Neuron (in vitro differentiated cells): ENCODE results near the gene LOXL3.
A peak's percentile ranks its signal among the peaks of the same experiment; 100 is the strongest.

Experiments used
- H2AFZ ChIP-seq: one replicate; pipeline ENCODE4 v1.6.1; 2013; ENCODE audit warnings: low read depth, mild to moderate bottlenecking, inconsistent platforms, low read length, moderate library complexity
- H3K27me3 ChIP-seq: one replicate; pipeline ENCODE4 v1.6.1; 2013; ENCODE audit warnings: low read length; ENCODE audit not compliant: insufficient read depth
- H3K36me3 ChIP-seq: one replicate; pipeline ENCODE4 v1.6.1; 2013; ENCODE audit warnings: low read length; ENCODE audit not compliant: insufficient read depth
- H3K4me1 ChIP-seq: one replicate; pipeline ENCODE4 v1.6.1; 2013; ENCODE audit warnings: low read length; ENCODE audit not compliant: insufficient read depth
- H3K4me3 ChIP-seq: 2 replicates; pipeline ENCODE4 v1.5.1; 2013; ENCODE audit warnings: mild to moderate bottlenecking, low read length, moderate library complexity
- H3K9me3 ChIP-seq: one replicate; pipeline ENCODE4 v1.6.1; 2013; ENCODE audit warnings: low read length

Gene LOXL3

DNA sequence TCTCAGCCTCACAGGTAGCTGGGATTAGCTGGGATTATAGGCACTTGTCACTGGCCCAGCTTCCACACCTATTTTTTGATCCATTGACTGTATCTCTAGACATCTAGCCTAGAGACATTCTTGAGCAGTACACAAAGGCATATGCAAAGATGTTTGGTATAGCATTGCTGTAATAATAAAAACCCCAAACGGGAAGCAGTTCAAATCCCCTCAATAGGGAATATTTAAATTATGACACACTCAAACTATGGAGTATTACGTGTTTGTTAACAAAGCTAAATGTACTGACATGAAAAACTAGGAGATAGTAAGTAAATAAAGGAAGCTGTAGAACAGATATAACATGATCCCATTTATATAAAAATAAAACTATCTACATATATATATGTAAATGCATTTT, 28.4 kb upstream of the LOXL3 start:
- H3K4me1 ChIP-seq: peaks cover 11% of the 10 kb centered on the region
- H3K9me3 ChIP-seq: no peaks in the 10 kb centered on the region
- no peak overlapping the region for H2AFZ ChIP-seq
- peaks cover 18% of the 10 kb centered on the region for H3K27me3 ChIP-seq
- no peak overlapping the region for H3K4me3 ChIP-seq
- no peaks in the 10 kb centered on the region for H3K36me3 ChIP-seq

GRCh38 chr2:74581463-74581862, 27.7 kb upstream of the LOXL3 start:
- Histone ChIP-seq H3K4me3 (no peak overlapping the region), H3K4me1 (peaks cover 11% of the 10 kb centered on the region), H2AFZ (no peak overlapping the region), H3K27me3 (peaks cover 23% of the 10 kb centered on the region), H3K9me3 (no peaks in the 10 kb centered on the region), H3K36me3 (no peaks in the 10 kb centered on the region)

DNA sequence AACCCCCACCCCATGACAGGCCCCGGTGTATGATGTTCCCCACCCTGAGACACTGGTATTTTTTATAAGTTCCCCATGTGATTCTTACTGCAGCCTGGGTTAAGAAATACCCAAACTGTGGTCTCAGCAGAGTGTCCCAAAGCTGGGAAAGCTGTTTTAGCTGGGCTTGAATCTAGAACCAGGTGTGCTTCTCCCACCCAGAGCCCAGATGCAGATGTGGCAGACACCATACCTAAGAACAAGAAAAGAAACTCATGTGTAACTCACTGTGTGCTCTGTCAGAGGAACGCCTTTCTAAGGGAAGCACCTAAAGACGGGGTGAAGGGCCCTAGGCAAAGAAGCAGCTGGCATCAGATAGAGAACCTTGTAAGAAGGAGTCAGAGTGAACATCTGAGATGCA, 24.7 kb upstream of the LOXL3 start:
- peaks cover 4% of the 10 kb centered on the region for H3K4me1 ChIP-seq
- no peaks in the 10 kb centered on the region for H3K36me3 ChIP-seq
- no peak overlapping the region for H3K4me3 ChIP-seq
- no peaks in the 10 kb centered on the region for H3K9me3 ChIP-seq
- H2AFZ ChIP-seq: no peak overlapping the region
- peaks cover 26% of the 10 kb centered on the region for H3K27me3 ChIP-seq

GRCh38 chr2:74577448-74577847, 23.7 kb upstream of the LOXL3 start:
- Histone ChIP-seq H3K9me3 (no peaks in the 10 kb centered on the region), H2AFZ (peak overlapping the region; percentile 2), H3K27me3 (peaks cover 28% of the 10 kb centered on the region), H3K4me3 (no peak overlapping the region), H3K36me3 (no peaks in the 10 kb centered on the region), H3K4me1 (no peaks in the 10 kb centered on the region)

GRCh38 chr2:74576863-74577229, 23.1 kb upstream of the LOXL3 start:
- H3K36me3 ChIP-seq: no peaks in the 10 kb centered on the region
- peaks cover 29% of the 10 kb centered on the region for H3K27me3 ChIP-seq
- no peak overlapping the region for H3K4me3 ChIP-seq
- no peaks in the 10 kb centered on the region for H3K4me1 ChIP-seq
- no peaks in the 10 kb centered on the region for H3K9me3 ChIP-seq
- H2AFZ ChIP-seq: no peak overlapping the region

GRCh38 chr2:74576211-74576862, 22.6 kb upstream of the LOXL3 start:
- H3K9me3 ChIP-seq: no peaks in the 10 kb centered on the region
- H3K4me1 ChIP-seq: no peaks in the 10 kb centered on the region
- H3K4me3 ChIP-seq: no peak overlapping the region
- no peaks in the 10 kb centered on the region for H3K36me3 ChIP-seq
- H3K27me3 ChIP-seq: peaks cover 29% of the 10 kb centered on the region
- H2AFZ ChIP-seq: no peak overlapping the region

GRCh38 chr2:74575320-74575719, 21.6 kb upstream of the LOXL3 start:
- Histone ChIP-seq H3K36me3 (no peaks in the 10 kb centered on the region), H2AFZ (no peak overlapping the region), H3K4me1 (no peaks in the 10 kb centered on the region), H3K27me3 (peaks cover 30% of the 10 kb centered on the region), H3K4me3 (no peak overlapping the region), H3K9me3 (no peaks in the 10 kb centered on the region)

DNA sequence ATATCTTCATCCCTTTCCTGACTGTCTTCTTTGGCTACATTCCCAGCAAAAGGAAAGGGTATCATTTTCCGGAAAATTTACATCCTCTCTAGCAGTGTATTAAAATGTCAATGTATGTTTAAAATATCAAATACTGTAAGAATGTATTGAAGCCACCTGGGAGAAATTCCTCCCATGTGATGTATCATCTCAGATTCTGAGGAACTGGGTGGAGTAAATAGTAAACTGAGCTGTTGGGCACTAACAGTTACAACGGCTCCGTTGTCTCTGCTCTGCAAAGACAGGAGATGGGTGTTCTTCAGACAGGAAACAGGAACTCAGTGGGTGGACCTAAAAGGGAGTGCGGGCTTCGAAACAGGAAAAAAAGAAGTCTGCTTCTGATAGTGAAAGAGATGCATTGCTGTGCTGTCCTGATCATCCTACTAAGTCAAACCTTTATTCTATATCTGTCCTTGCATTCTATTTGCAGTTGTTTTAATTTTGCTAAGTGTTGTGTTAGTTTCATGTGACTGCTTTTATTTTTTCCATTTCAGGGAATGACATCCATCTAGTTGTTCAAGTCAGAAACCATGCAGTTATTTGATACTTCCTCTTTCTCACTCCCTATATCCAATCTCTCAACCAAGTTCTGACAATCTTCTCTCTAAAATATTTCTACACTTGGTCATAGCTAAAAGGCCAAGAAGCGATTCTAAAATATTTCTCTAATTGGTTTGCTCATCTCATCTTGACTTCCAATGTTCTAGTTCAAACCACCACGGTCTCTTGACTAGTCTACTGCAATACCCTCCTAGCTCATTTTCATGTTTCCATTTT, 20.2 kb upstream of the LOXL3 start:
- no peaks in the 10 kb centered on the region for H3K9me3 ChIP-seq
- peaks cover 30% of the 10 kb centered on the region for H3K27me3 ChIP-seq
- no peak overlapping the region for H2AFZ ChIP-seq
- no peaks in the 10 kb centered on the region for H3K36me3 ChIP-seq
- H3K4me1 ChIP-seq: no peaks in the 10 kb centered on the region
- H3K4me3 ChIP-seq: no peak overlapping the region

DNA sequence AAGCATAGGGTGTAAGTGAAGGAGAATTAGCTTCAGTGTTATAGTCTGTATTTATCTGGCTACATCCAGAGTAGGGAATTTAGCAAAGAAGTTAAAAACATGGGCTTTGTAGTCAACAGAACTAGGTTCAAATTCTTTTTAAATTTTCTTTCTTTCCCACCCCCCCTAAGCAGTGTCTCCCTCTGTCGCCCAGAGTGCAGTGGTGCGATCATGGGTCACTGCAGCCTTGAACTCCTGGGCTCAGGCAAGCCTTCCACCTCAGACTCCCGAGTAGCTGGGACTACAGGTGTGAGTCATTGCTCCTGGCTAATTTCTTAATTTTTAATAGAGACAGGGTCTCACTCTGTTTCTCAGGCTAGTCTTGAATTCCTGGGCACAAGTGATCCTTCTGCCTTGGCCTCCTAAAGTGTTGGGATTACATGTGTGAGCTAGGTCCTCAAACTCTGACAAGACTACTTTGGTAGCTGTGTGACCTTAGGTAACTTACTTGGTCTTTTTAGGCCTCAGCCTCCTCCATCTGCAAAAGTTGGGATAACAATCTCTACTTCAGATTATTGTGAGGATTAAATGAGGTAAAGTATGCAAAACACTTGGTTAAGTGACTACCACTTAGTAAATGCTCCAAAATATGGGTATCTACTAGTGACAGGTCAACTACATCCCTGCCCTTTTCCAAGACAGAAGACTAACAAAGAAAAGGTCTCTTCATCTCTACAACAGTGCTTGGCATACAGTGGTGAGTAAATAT, 18.6 kb upstream of the LOXL3 start:
- H2AFZ ChIP-seq: no peak overlapping the region
- H3K36me3 ChIP-seq: no peaks in the 10 kb centered on the region
- H3K4me1 ChIP-seq: no peaks in the 10 kb centered on the region
- no peak overlapping the region for H3K4me3 ChIP-seq
- no peaks in the 10 kb centered on the region for H3K9me3 ChIP-seq
- H3K27me3 ChIP-seq: peaks cover 36% of the 10 kb centered on the region

DNA sequence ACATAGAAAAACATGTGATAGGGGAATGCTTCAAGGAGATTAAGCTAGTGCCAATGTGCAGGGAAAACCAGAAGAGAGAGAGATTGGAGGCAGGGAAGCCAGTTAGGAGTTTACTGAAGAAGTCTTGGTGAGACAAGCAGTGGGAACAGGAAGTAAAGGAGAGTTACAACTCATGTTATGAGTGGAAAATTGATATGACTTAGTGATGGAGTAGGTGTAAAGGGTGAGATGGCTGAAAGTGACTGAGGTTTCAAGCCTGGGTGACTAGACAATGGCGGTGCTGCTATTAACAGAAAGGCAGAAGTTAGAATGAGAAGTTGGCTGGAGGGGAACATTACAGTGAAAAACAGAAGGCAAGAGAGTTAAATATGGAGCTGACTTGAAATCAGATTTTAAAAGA, 17.3 kb upstream of the LOXL3 start:
- H3K4me1 ChIP-seq: no peaks in the 10 kb centered on the region
- H3K27me3 ChIP-seq: peaks cover 38% of the 10 kb centered on the region
- no peak overlapping the region for H2AFZ ChIP-seq
- H3K4me3 ChIP-seq: no peak overlapping the region
- no peaks in the 10 kb centered on the region for H3K36me3 ChIP-seq
- H3K9me3 ChIP-seq: no peaks in the 10 kb centered on the region

GRCh38 chr2:74569686-74570085, 15.9 kb upstream of the LOXL3 start:
- peaks cover 34% of the 10 kb centered on the region for H3K27me3 ChIP-seq
- no peaks in the 10 kb centered on the region for H3K9me3 ChIP-seq
- no peaks in the 10 kb centered on the region for H3K36me3 ChIP-seq
- H2AFZ ChIP-seq: no peak overlapping the region
- no peaks in the 10 kb centered on the region for H3K4me1 ChIP-seq
- H3K4me3 ChIP-seq: no peak overlapping the region

- H3K36me3 ChIP-seq: no peaks in the 10 kb centered on the region
- H3K4me3 ChIP-seq: no peak overlapping the region
- H2AFZ ChIP-seq: no peak overlapping the region
- H3K4me1 ChIP-seq: no peaks in the 10 kb centered on the region
- H3K9me3 ChIP-seq: no peaks in the 10 kb centered on the region
- peaks cover 37% of the 10 kb centered on the region for H3K27me3 ChIP-seq
Observed at GRCh38 chr2:74567881-74568280, 14.1 kb upstream of the LOXL3 start.

- H3K9me3 ChIP-seq: no peaks in the 10 kb centered on the region
- no peak overlapping the region for H3K4me3 ChIP-seq
- H3K27me3 ChIP-seq: peaks cover 40% of the 10 kb centered on the region
- H3K4me1 ChIP-seq: no peaks in the 10 kb centered on the region
- H3K36me3 ChIP-seq: no peaks in the 10 kb centered on the region
- no peak overlapping the region for H2AFZ ChIP-seq
Observed at GRCh38 chr2:74566754-74567085, 13.0 kb upstream of the LOXL3 start.
